Neural cell (in vitro differentiated cells): ENCODE results near the gene TTLL5. TPM values are rescaled to one million over a fixed set of nuclear protein-coding genes. Genes with fewer than 3 reads are reported as not detected.

Experiments used
- H2AFZ ChIP-seq: fragments of 200-600, 300-800 bp; sonication (generic), shearing (Covaris generic); 2 replicates; pipeline ENCODE4 v1.6.0; 2014; ENCODE audit warnings: low read depth, mild to moderate bottlenecking, antibody characterized with exemption, low read length, moderate library complexity
- H3F3A ChIP-seq: fragments of 200-600 bp; shearing (Covaris generic); 2 replicates; pipeline ENCODE4 v1.6.1; 2016; ENCODE audit warnings: mild to moderate bottlenecking, moderate library complexity, mixed read lengths, antibody characterized with exemption, low read length; ENCODE audit not compliant: insufficient read depth, poor library complexity, severe bottlenecking
- H3K27ac ChIP-seq: fragments of 200-600, 300-800 bp; sonication (generic), shearing (Covaris generic); 2 replicates; pipeline ENCODE4 v1.5.1; 2014; ENCODE audit warnings: mild to moderate bottlenecking, low read length, moderate library complexity
- H3K27me3 ChIP-seq: fragments of 300-800, 200-600 bp; sonication (generic), shearing (Covaris generic); 2 replicates; pipeline ENCODE4 v1.6.0; 2014; ENCODE audit warnings: mild to moderate bottlenecking, low read depth, low read length, moderate library complexity; ENCODE audit not compliant: insufficient read depth
- H3K36me3 ChIP-seq: fragments of 300-800, 200-600 bp; sonication (generic), shearing (Covaris generic); 2 replicates; pipeline ENCODE4 v1.5.1; 2014; ENCODE audit warnings: mild to moderate bottlenecking, antibody characterized with exemption, low read length, moderate library complexity; ENCODE audit not compliant: insufficient read depth
- H3K4me2 ChIP-seq: fragments of 300-800, 200-600 bp; sonication (generic), shearing (Covaris generic); 2 replicates; pipeline ENCODE4 v1.6.0; 2014; ENCODE audit warnings: mild to moderate bottlenecking, low read length
- H3K4me3 ChIP-seq: fragments of 300-800, 200-600 bp; sonication (generic), shearing (Covaris generic); 2 replicates; pipeline ENCODE4 v1.5.1; 2014; ENCODE audit warnings: mild to moderate bottlenecking, low read length, moderate library complexity
- H3K79me2 ChIP-seq: fragments of 200-600 bp; shearing (Covaris generic); replicated peaks from 2 replicates; pipeline ENCODE4 v1.6.0; 2014; ENCODE audit warnings: mild to moderate bottlenecking, low read length, moderate library complexity; ENCODE audit not compliant: insufficient read depth
- H3K9ac ChIP-seq: fragments of 300-800, 200-600 bp; sonication (generic), shearing (Covaris generic); 2 replicates; pipeline ENCODE4 v1.6.1; 2016; ENCODE audit warnings: mild to moderate bottlenecking, low read length, mixed read lengths
- H3K9me2 ChIP-seq: fragments of 200-600 bp; shearing (Covaris generic); 2 replicates; pipeline ENCODE4 v1.6.1; 2016; ENCODE audit warnings: mild to moderate bottlenecking, low read length, mixed read lengths; ENCODE audit not compliant: insufficient read depth
- H3K9me3 ChIP-seq: fragments of 200-600, 300-800 bp; sonication (generic), shearing (Covaris generic); 2 replicates; pipeline ENCODE4 v1.6.1; 2016; ENCODE audit warnings: mild to moderate bottlenecking, mixed run types, low read length, moderate library complexity, mixed read lengths
- H4K20me1 ChIP-seq: fragments of 200-600 bp; shearing (Covaris generic); 2 replicates; pipeline ENCODE4 v1.6.1; 2016; ENCODE audit warnings: mild to moderate bottlenecking, mixed run types; ENCODE audit not compliant: insufficient read depth
- CTCF ChIP-seq: fragments of 450-650 bp; IDR thresholded peaks from 2 replicates; pipeline ENCODE4 v1.5.1; 2014; ENCODE audit warnings: antibody characterized with exemption, mild to moderate bottlenecking, moderate library complexity; ENCODE audit not compliant: poor library complexity, severe bottlenecking
- EP300 ChIP-seq: fragments of 450-650 bp; conservative IDR thresholded peaks from 2 replicates; pipeline ENCODE4 v1.6.1; 2014; ENCODE audit warnings: antibody characterized with exemption, mild to moderate bottlenecking, moderate library complexity; ENCODE audit not compliant: poor library complexity, severe bottlenecking
- EZH2 ChIP-seq: fragments of 200-600, 300-800 bp; shearing (Covaris generic), sonication (generic); IDR thresholded peaks from 2 replicates; pipeline ENCODE4 v1.6.1; 2014; ENCODE audit warnings: antibody characterized with exemption, low read length, borderline replicate concordance, mild to moderate bottlenecking; ENCODE audit not compliant: insufficient read depth, poor library complexity, severe bottlenecking
- MXI1 ChIP-seq: fragments of 450-650 bp; conservative IDR thresholded peaks from 2 replicates; pipeline ENCODE4 v1.6.1; 2014; ENCODE audit warnings: antibody characterized with exemption, mild to moderate bottlenecking; ENCODE audit not compliant: poor library complexity, severe bottlenecking
- POLR2AphosphoS5 ChIP-seq: IDR thresholded peaks from 2 replicates; pipeline ENCODE4 v1.6.1; 2012
- RAD21 ChIP-seq: fragments of 450-650 bp; conservative IDR thresholded peaks from 2 replicates; pipeline ENCODE4 v1.6.1; 2014; ENCODE audit warnings: antibody characterized with exemption, mild to moderate bottlenecking, moderate library complexity
- REST ChIP-seq: IDR thresholded peaks from 2 replicates; pipeline ENCODE4 v1.6.1; 2012; ENCODE audit warnings: borderline replicate concordance
- SMC3 ChIP-seq: fragments of 450-650 bp; conservative IDR thresholded peaks from 2 replicates; pipeline ENCODE4 v1.6.1; 2014; ENCODE audit warnings: antibody characterized with exemption, mild to moderate bottlenecking, moderate library complexity; ENCODE audit not compliant: poor library complexity
- TAF1 ChIP-seq: IDR thresholded peaks from 2 replicates; pipeline ENCODE4 v1.6.1; 2012; ENCODE audit warnings: low read depth
- polyA plus RNA-seq: library from polyadenylated mRNA; depleted of rRNA; stranded (reverse); fragments of >200 nt; gene quantifications from 2 replicates; pipeline ENCODE4 v1.2.3, GENCODE V29; 2014

TTLL5 gene
- polyA plus RNA-seq, 1 donor from 2014 or later: 8.2 TPM

GRCh38 chr14:75805646-75806045 is 144.6 kb downstream of the TTLL5 start:
- H3K36me3 ChIP-seq: no peaks in the 10 kb centered on the region
- H3K27ac ChIP-seq: no peak overlapping the region

DNA sequence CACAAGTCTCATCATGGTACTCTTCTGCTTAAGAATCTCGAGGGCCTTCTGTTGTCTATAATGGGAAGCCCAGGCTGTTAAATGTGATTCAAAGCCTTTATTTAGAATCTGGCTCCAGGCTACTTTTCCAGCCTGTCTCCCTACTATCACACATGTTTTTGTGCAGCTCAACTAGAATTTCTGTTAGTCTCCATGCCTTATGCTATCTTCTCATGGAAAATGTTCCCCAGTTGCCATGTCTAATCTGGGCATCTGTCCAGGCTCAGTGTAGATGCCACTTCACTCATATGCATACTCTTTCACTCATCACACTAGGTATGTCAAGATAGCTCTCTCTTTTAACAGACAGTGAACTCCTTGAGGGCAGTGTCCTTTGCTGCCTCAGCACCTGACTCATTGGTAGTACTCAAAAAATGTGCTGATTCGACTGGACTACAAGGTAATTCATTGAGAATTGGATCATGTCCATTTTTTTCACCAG is 145.3 kb downstream of the TTLL5 start:
- no peak overlapping the region for H2AFZ ChIP-seq
- H3K9me3 ChIP-seq: no peaks in the 10 kb centered on the region
- H3K27ac ChIP-seq: no peak overlapping the region
- H3F3A ChIP-seq: no peaks in the 10 kb centered on the region
- no peaks in the 10 kb centered on the region for H3K9me2 ChIP-seq
- H4K20me1 ChIP-seq: no peaks in the 10 kb centered on the region
- no peak overlapping the region for H3K9ac ChIP-seq
- no peaks in the 10 kb centered on the region for H3K36me3 ChIP-seq
- no peaks in the 10 kb centered on the region for H3K27me3 ChIP-seq
- H3K4me3 ChIP-seq: no peak overlapping the region
- no peak overlapping the region for H3K4me2 ChIP-seq
- no peaks in the 10 kb centered on the region for H3K79me2 ChIP-seq
- TF ChIP-seq TAF1: no peak
- TF ChIP-seq EP300: no peak
- no peak for TF ChIP-seq MXI1
- no peak for TF ChIP-seq CTCF
- no peak for TF ChIP-seq REST
- TF ChIP-seq SMC3: no peak

More at GRCh38 chr14:75805646-75806045, 144.6 kb downstream of the TTLL5 start:
- no peaks in the 10 kb centered on the region for H3K79me2 ChIP-seq
- no peak overlapping the region for H3K4me2 ChIP-seq
- no peak for TF ChIP-seq TAF1
- TF ChIP-seq RAD21: no peak
- TF ChIP-seq SMC3: no peak
- TF ChIP-seq EP300: no peak
- TF ChIP-seq EZH2: no peak
- no peak for TF ChIP-seq REST
- TF ChIP-seq MXI1: no peak
- TF ChIP-seq POLR2AphosphoS5: no peak
- no peak for TF ChIP-seq CTCF
- H3K9me2 ChIP-seq: no peaks in the 10 kb centered on the region
- no peaks in the 10 kb centered on the region for H4K20me1 ChIP-seq
- no peaks in the 10 kb centered on the region for H3K27me3 ChIP-seq
- H2AFZ ChIP-seq: no peak overlapping the region
- no peaks in the 10 kb centered on the region for H3F3A ChIP-seq
- no peak overlapping the region for H3K4me3 ChIP-seq
- H3K9ac ChIP-seq: no peak overlapping the region
- no peaks in the 10 kb centered on the region for H3K9me3 ChIP-seq
